EL (cell line): ENCODE results near the gene TBC1D30.
"Not testable (repeated sequence)": the region's sequence is repeated elsewhere in the genome, so short reads cannot be mapped to it uniquely, and the experiment has no call there.

ENCODE experiments used
- DNase-seq: peaks from one replicate; pipeline ENCODE4 v3.0.0-alpha.2; 2016

The TBC1D30 gene

GRCh38 chr12:64806593-64807460, 17.6 kb upstream of the TBC1D30 start:
- peak; percentile 55 for DNase-seq

- no peak for DNase-seq
Observed at GRCh38 chr12:64808110-64808509, 16.3 kb upstream of the TBC1D30 start.

GRCh38 chr12:64810831-64811230, 13.6 kb upstream of the TBC1D30 start:
- DNase-seq, result peak; percentile 8

- no peak for DNase-seq
Observed at GRCh38 chr12:64813723-64814122, 10.7 kb upstream of the TBC1D30 start.

GRCh38 chr12:64814432-64814831, 10.0 kb upstream of the TBC1D30 start:
- no peak for DNase-seq

GRCh38 chr12:64819816-64820402, 4.5 kb upstream of the TBC1D30 start:
- no peak for DNase-seq

GRCh38 chr12:64820593-64820992, 3.9 kb upstream of the TBC1D30 start:
- DNase-seq, result no peak

- no peak for DNase-seq
Observed at GRCh38 chr12:64821116-64821630, 3.3 kb upstream of the TBC1D30 start.

- DNase-seq, result no peak
Observed at GRCh38 chr12:64824130-64824499, 332 bp upstream of the TBC1D30 start.

GRCh38 chr12:64825143-64826021, 935 bp downstream of the TBC1D30 start:
- no peak for DNase-seq

- DNase-seq, result peak; percentile 34
Observed at GRCh38 chr12:64826234-64826633, 1.8 kb downstream of the TBC1D30 start.

- no peak for DNase-seq
Observed at GRCh38 chr12:64828713-64829112, 4.3 kb downstream of the TBC1D30 start.

- DNase-seq, result no peak
Observed at GRCh38 chr12:64833928-64834327, 9.5 kb downstream of the TBC1D30 start.

- DNase-seq, result no peak
Observed at GRCh38 chr12:64835901-64836300, 11.5 kb downstream of the TBC1D30 start.

- no peak for DNase-seq
Observed at GRCh38 chr12:64836856-64837255, 12.4 kb downstream of the TBC1D30 start.

- no peak for DNase-seq
Observed at GRCh38 chr12:64837427-64837826, 13.0 kb downstream of the TBC1D30 start.

GRCh38 chr12:64840119-64840518, 15.7 kb downstream of the TBC1D30 start:
- DNase-seq, result no peak

- no peak for DNase-seq
Observed at GRCh38 chr12:64840949-64841717, 16.7 kb downstream of the TBC1D30 start.

- DNase-seq, result not testable (repeated sequence)
Observed at GRCh38 chr12:64848409-64848808, 24.0 kb downstream of the TBC1D30 start.

- no peak for DNase-seq
Observed at GRCh38 chr12:64858882-64859605, 34.6 kb downstream of the TBC1D30 start.

GRCh38 chr12:64860446-64860998, 36.1 kb downstream of the TBC1D30 start:
- DNase-seq, result no peak
